ENCODE measurements around the gene POLR1A.

GRCh38 chr2:86064006-86064405 lies 41.7 kb downstream of the POLR1A start:
- TF ChIP-seq CTCF (IDR thresholded peaks at IDR 0.05 in 8 of 11, conservative IDR thresholded peaks at IDR 0.05 in 3 of 11) (no peak), POLR2A (IDR thresholded peaks at IDR 0.05) (no peak), POLR2AphosphoS5 (IDR thresholded peaks at IDR 0.05) (no peak)
